PC-9 (cell line): ENCODE results near the gene TTI1. TPM values are rescaled to one million over a fixed set of nuclear protein-coding genes. Genes with fewer than 3 reads are reported as not detected.

Source experiments
- BruUV-seq: library from RNA; stranded (reverse); fragments of 400-500 nt; replicated peaks from 2 replicates; lab custom pipeline; 2021; lab: Mats Ljungman, UMichigan
- CTCF ChIA-PET: fragments of 300-600 bp; sonication (Branson Sonifier 250); formaldehyde crosslinking; loops from one replicate; lab custom pipeline; 2022; ENCODE audit warnings: antibody characterized with exemption; lab: Charles Lee
- POLR2A ChIA-PET: fragments of 300-600 bp; sonication (Branson Sonifier 250); formaldehyde crosslinking; loops from one replicate; lab custom pipeline; 2022; ENCODE audit warnings: antibody characterized with exemption; ENCODE audit not compliant: unreplicated experiment; lab: Charles Lee
- DNase-seq, 2 experiments: peaks; one replicate each; pipeline versions ENCODE4 v3.0.0 to v3.0.0-alpha.2; 2015 to 2022; ENCODE audit warnings: mixed read lengths in 1 of 2
- H2AFZ ChIP-seq: fragments of 200-600 bp; sonication (generic); 2 replicates; pipeline ENCODE4 v1.8.1; 2017; ENCODE audit warnings: antibody characterized with exemption
- H3F3A ChIP-seq: fragments of 200-600 bp; sonication (generic); 2 replicates; pipeline ENCODE4 v1.8.1; 2017; ENCODE audit warnings: antibody characterized with exemption, mild to moderate bottlenecking, low read depth; ENCODE audit not compliant: insufficient read depth
- H3K27ac ChIP-seq: fragments of 200-600 bp; sonication (generic); 2 replicates; pipeline ENCODE4 v1.6.1; 2016; ENCODE audit warnings: mixed run types
- H3K27me3 ChIP-seq: fragments of 200-600 bp; sonication (generic); 2 replicates; pipeline ENCODE4 v1.6.1; 2016; ENCODE audit warnings: low read depth, mixed run types; ENCODE audit not compliant: insufficient read depth
- H3K36me3 ChIP-seq: fragments of 200-600 bp; sonication (generic); 2 replicates; pipeline ENCODE4 v1.6.1; 2016; ENCODE audit warnings: low read depth, mixed run types
- H3K4me1 ChIP-seq: fragments of 200-600 bp; sonication (generic); replicated peaks from 2 replicates; pipeline ENCODE4 v1.6.1; 2016; ENCODE audit warnings: mixed run types; ENCODE audit not compliant: insufficient read depth
- H3K4me2 ChIP-seq: fragments of 200-600 bp; sonication (generic); 2 replicates; pipeline ENCODE4 v1.6.1; 2017; ENCODE audit warnings: mixed run types
- H3K4me3 ChIP-seq: fragments of 200-600 bp; sonication (generic); 2 replicates; pipeline ENCODE4 v1.6.1; 2016; ENCODE audit warnings: mixed run types
- H3K79me2 ChIP-seq: fragments of 200-600 bp; sonication (generic); 2 replicates; pipeline ENCODE4 v1.6.1; 2017; ENCODE audit warnings: low read depth, mixed run types
- H3K9me2 ChIP-seq: fragments of 200-600 bp; sonication (generic); 2 replicates; pipeline ENCODE4 v1.8.1; 2017; ENCODE audit warnings: mild to moderate bottlenecking; ENCODE audit not compliant: insufficient read depth
- H3K9me3 ChIP-seq: fragments of 200-600 bp; sonication (generic); 2 replicates; pipeline ENCODE4 v1.8.1; 2016; ENCODE audit warnings: low read depth; ENCODE audit not compliant: insufficient read depth
- H4K20me1 ChIP-seq: fragments of 200-600 bp; sonication (generic); 2 replicates; pipeline ENCODE4 v1.8.1; 2017; ENCODE audit not compliant: insufficient read depth
- EZH2 ChIP-seq: fragments of 200-600 bp; sonication (generic); IDR thresholded peaks from 2 replicates; pipeline ENCODE4 v1.8.0; 2017; ENCODE audit warnings: antibody characterized with exemption, low read depth
- intact Hi-C: fragments of 100-400 bp; cut with micrococcal nuclease; formaldehyde crosslinking; loops from one replicate; pipeline ENCODE4 v1.10.0; 2022; ENCODE audit not compliant: unreplicated experiment
- total RNA-seq: library from RNA; stranded (reverse); gene quantifications from 2 replicates; pipeline ENCODE4 v1.2.3, GENCODE V29; 2021
- TF ChIP-seq, protein P1 (sequence below): fragments of 200-600 bp; sonication (generic); conservative IDR thresholded peaks from 2 replicates; pipeline ENCODE4 v1.6.1; 2017; ENCODE audit warnings: mixed run types, antibody characterized with exemption, mild to moderate bottlenecking, moderate library complexity

Gene TTI1
- total RNA-seq, 1 experiment from 2014 or later: 34.2 TPM

DNA sequence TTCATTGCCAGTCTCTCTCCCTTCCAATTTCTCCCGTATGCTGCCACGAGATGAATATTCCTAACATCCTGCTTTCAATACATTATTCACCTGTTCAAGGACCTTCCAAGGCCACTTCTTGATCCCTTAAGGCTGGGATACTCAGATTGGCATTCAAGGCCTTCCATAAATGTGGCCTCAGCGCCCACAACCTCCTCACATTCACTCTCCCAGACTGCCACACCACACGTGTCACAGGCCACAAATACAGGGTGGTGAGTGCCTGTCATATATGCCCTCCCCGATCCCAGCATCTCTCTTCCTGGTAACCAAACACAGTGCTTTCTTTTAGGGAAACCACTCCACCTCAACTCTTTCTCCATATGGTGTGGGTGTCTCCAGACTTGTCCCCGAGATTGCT is 55.5 kb downstream of the TTI1 start:
- no peak overlapping the region for H2AFZ ChIP-seq
- no peak overlapping the region for H3K27ac ChIP-seq
- no peaks in the 10 kb centered on the region for H3K9me3 ChIP-seq
- no peak for TF ChIP-seq EZH2
- TF ChIP-seq, protein P1, sequence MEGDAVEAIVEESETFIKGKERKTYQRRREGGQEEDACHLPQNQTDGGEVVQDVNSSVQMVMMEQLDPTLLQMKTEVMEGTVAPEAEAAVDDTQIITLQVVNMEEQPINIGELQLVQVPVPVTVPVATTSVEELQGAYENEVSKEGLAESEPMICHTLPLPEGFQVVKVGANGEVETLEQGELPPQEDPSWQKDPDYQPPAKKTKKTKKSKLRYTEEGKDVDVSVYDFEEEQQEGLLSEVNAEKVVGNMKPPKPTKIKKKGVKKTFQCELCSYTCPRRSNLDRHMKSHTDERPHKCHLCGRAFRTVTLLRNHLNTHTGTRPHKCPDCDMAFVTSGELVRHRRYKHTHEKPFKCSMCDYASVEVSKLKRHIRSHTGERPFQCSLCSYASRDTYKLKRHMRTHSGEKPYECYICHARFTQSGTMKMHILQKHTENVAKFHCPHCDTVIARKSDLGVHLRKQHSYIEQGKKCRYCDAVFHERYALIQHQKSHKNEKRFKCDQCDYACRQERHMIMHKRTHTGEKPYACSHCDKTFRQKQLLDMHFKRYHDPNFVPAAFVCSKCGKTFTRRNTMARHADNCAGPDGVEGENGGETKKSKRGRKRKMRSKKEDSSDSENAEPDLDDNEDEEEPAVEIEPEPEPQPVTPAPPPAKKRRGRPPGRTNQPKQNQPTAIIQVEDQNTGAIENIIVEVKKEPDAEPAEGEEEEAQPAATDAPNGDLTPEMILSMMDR: no peak
- POLR2A ChIA-PET: interaction anchor here (0.6 kb wide), 1 partner anchor 16 kb away, joined by 11 read pairs; no protein-coding TSS in a partner anchor
- intact Hi-C loops: no loop called here
- no peaks in the 10 kb centered on the region for H3K27me3 ChIP-seq
- H4K20me1 ChIP-seq: no peaks in the 10 kb centered on the region; the same call in 1 of the 2 replicates
- no peak overlapping the region for H3K4me2 ChIP-seq
- H3K9me2 ChIP-seq: no peaks in the 10 kb centered on the region
- no peak for DNase-seq
- H3K36me3 ChIP-seq: no peaks in the 10 kb centered on the region
- no peaks in the 10 kb centered on the region for H3K79me2 ChIP-seq
- H3F3A ChIP-seq: no peaks in the 10 kb centered on the region
- BruUV-seq: no TSS peak
- H3K4me3 ChIP-seq: no peak overlapping the region
- H3K4me1 ChIP-seq: no peaks in the 10 kb centered on the region
- CTCF ChIA-PET: interaction anchor here (0.7 kb wide), 1 partner anchor 25 kb away, joined by 3 read pairs; no protein-coding TSS in a partner anchor

GRCh38 chr20:37977338-37977737 is 55.9 kb downstream of the TTI1 start:
- ChIA-PET POLR2A (interaction anchor here (0.7 kb wide), 1 partner anchor 820 kb away, joined by 6 read pairs; no protein-coding TSS in a partner anchor), CTCF (no interaction called here)
- Histone ChIP-seq H3K9me2 (no peaks in the 10 kb centered on the region), H4K20me1 (no peaks in the 10 kb centered on the region; the same call in 1 of the 2 replicates), H2AFZ (no peak overlapping the region), H3K27ac (no peak overlapping the region), H3K4me2 (no peak overlapping the region), H3K9me3 (no peaks in the 10 kb centered on the region), H3K79me2 (no peaks in the 10 kb centered on the region), H3F3A (no peaks in the 10 kb centered on the region), H3K4me1 (no peaks in the 10 kb centered on the region), H3K36me3 (no peaks in the 10 kb centered on the region), H3K27me3 (no peaks in the 10 kb centered on the region), H3K4me3 (no peak overlapping the region)
- no peak for DNase-seq
- TF ChIP-seq, protein P1: no peak
- TF ChIP-seq EZH2: no peak
- intact Hi-C loops: no loop called here
- no TSS peak for BruUV-seq

GRCh38 chr20:37976887-37977286 is 56.4 kb downstream of the TTI1 start:
- Histone ChIP-seq H3K9me3 (no peaks in the 10 kb centered on the region), H3K4me1 (no peaks in the 10 kb centered on the region), H3F3A (no peaks in the 10 kb centered on the region), H2AFZ (no peak overlapping the region), H3K27me3 (no peaks in the 10 kb centered on the region), H3K79me2 (no peaks in the 10 kb centered on the region), H3K27ac (no peak overlapping the region), H3K9me2 (no peaks in the 10 kb centered on the region), H3K4me3 (no peak overlapping the region), H4K20me1 (no peaks in the 10 kb centered on the region; the same call in 1 of the 2 replicates), H3K4me2 (no peak overlapping the region), H3K36me3 (no peaks in the 10 kb centered on the region)
- POLR2A ChIA-PET: interaction anchor here (0.7 kb wide), 1 partner anchor 819 kb away, joined by 6 read pairs; no protein-coding TSS in a partner anchor
- intact Hi-C loops: no loop called here
- no peak for TF ChIP-seq EZH2
- TF ChIP-seq, protein P1: no peak
- CTCF ChIA-PET: no interaction called here
- BruUV-seq: no TSS peak
- DNase-seq: no peak
